ENCODE data around the gene FAM3C.

Gene FAM3C

DNA sequence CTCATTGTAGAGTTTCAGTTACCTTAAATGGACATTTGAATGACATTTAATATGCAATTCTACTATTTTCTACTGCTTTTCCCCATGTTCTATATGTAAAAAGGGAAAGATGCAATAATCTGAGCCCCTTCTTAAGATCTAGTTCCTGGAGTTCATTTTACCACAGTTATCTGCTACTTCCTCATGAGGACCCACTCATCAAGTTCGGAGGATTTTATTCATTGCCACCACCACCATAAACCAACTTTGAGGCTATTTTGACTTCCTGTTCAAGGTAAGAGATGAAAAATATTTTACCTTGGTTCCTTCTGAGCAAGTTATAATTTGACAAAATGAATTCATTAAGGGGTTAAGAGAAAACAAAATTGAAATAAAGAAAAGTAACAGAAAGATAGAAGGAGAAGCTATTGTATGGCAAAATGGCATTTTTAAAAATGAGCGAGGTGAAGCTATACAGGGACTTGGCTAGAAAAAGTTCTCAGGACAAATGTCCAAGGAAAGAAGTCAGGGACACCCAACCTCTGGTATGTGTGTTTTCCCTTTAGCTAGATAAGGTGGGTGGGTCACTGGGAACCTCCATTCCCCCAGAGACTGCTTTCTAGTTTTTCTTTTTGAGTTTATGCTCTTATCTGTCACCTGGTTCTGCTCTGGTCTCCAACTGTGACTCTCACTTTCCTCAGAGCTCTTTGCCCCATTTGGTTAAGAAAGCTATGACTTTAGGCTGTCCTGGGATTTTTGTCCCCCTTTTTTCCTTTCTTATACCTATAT is 14.9 kb upstream of the FAM3C start:
- no peak for DNase-seq

DNA sequence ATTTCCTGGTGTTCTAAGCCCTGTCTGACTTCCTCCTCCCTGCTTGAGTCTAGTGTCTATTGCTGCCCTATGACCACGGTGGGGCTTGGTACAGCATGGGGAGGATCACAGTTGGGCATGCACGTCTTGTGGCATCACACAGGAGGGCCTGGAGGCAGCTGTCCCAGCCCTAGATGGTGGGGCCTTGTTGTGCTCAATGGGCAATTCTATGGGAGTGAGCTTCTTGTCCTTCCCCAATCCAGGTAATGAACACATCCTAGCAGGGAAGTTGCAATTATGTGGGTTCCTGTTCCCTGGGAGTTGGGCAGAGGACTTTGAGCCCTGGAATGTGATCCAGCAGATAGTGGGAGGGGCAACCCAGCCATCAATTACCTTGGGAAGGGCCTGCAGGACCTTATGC is 10.8 kb upstream of the FAM3C start:
- no peak for DNase-seq

DNA sequence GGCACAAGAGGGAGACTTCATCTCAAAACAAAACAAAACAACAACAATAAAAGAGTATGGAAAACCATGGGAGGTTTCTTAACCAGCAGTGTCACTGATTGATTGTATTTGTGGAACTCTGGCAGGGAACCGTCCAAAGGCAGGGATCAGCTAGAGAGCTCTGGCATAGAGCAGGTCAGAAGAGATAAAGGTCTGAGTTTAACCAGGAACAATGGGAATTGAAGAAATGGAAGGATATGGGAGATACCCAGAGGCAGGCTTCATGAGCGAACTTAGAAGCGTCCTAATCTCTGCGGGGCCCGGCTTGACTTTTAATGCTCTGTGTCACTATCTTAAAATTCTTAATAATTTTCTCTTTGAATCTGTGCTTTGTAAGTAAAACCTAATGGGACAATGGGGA is 10.4 kb upstream of the FAM3C start:
- DNase-seq: no peak

DNA sequence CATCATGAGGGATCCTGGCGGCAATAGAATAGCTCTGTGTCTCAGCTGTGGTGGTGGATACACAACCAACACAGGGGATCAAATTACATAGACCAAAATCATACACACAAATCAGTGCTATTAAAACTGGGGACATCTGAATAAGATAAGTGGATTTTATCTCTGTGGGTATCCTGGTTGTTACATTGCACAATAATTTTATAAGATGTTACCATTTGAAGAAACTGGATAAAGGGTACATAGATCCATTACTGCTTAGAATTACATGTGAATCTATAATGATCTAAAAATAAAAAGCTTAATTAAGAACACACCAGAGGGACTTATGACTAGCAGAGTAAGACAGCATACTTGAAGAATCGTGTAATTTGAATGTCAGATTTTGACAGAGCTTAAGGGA is 8.2 kb upstream of the FAM3C start:
- no peak for DNase-seq

DNA sequence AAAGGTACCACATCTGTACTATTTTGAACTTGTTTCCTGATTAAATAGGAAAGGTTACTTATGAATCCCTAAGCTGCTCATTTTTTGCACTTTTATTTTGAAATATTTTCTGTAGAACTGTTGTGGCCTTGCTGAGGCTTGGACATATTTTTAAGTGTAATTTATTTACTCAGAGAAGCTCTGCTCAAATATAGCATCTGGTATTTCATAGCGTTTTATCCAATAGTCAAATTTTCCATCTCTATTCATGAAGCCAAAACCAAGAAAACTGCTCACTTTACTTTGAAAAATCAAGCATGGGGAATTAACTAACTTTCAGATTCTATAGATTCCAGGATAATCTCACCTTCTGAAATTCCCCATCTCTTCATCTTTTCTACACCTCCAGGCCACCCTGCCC is 6.6 kb upstream of the FAM3C start:
- DNase-seq: no peak

DNA sequence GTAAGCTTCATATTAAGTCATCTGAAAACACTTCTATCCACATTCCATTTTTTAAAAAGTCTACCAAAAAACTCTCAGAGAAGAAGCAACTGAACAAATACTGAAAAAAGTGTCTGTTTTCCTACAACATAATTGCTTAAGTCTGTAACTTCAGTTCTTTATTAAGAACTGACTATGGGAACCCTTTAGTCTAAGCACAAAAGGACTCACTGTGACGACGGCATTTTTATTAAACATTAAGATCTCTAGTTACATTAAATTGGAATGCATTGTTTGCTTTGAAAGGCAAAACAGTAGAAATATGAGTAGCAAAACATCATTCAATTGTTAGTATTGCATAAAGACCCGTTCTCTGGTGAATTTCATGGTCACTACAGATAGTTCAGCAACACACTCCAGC is 5.8 kb upstream of the FAM3C start:
- no peak for DNase-seq

DNA sequence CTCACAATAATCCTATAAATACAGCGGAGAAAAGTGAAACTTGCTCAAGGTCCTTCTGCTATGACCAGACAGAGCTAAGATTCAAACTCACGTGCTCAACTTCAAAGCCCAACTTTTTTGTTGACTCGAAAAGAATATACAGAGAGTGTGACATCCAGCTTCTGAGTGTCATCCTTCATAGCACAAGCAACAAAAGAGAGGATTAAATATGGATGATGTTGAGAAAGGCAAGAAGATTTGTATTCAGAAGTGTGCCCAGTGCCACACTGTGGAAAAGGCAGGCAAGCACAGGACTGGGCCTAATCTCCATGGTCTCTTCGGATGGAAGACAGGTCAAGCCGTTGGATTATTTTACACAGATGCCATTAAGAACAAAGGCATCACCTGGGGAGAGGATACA is 2.1 kb upstream of the FAM3C start:
- no peak for DNase-seq

DNA sequence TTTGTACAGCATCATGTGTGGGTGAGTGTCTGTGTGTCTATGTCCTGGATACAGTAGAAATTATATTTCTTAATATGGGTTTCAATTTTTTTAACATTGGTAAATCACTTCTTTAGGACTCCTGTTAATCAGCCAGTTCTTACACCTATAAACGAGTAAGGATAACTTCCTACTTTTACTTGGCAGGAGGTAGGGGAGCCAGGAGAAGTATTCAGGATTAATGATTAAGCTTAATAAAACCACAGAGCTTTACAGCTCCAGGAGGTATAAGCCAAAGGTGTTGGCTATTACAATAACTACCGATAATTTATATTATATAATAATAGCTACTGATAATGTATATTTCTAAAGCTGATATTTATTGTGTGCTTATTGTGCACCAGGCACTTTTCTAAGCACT is 1.7 kb upstream of the FAM3C start:
- no peak for DNase-seq

DNA sequence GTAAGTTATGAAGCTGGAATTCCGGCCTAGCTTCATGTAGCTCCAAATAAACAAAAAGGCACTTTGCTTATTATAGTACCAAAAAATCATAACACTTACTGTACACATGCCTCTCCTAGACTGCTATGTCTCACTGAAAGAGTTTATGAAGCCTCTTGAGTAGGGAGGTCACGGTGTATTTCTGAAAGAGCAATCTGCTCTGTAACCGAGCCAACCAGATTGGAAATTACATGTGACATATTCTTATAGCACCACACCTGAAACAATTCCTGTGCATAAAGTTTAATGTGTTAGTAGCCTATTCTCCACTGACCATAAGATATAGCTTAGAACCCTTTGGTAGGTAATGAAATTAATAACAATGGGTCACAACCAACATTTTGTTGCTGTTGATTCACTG is 1.3 kb upstream of the FAM3C start:
- no peak for DNase-seq

DNA sequence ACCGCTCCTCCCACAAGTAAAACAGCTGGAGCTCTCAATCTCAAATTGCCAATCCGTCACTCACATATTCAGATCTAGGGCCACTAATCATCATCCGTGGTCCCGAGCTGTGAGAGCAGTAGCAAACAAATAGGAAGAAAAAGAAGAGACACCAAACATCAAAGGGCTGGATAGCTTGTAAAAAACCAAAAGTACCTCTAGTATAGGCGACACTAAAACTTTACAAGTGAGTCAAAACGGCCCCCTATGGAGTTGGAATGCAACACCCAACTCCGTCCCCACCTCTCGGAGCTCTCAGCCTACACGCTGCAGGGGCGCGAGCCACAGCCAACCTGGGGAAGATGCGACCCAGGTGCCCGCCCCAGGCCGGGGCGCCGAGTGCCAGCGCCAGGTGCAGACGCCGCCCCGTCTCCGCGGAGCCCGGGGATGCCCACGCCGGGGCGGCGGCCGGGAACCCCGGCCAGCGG is 581 bp downstream of the FAM3C start:
- peak; percentile 52 for DNase-seq

DNA sequence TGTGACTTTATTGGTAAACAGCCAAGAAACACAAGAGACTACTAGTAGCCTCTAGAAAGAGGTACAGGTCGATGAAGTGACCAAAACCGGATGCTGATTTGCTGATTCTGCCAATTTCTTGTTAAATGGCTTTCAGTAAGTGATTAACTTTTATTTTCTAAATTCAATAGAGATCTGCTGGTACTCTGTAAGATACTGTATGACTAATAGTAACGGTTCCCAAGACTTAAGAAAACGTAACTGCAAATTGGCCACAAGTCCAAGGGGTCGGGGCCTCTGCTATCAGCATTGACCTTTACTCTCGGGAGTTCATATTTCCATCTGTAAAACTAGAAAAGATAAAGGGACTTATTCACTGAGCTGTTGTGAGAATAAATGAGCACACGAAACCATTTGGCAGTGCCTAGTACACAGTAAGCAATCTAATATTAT is 1.4 kb downstream of the FAM3C start:
- no peak for DNase-seq

DNA sequence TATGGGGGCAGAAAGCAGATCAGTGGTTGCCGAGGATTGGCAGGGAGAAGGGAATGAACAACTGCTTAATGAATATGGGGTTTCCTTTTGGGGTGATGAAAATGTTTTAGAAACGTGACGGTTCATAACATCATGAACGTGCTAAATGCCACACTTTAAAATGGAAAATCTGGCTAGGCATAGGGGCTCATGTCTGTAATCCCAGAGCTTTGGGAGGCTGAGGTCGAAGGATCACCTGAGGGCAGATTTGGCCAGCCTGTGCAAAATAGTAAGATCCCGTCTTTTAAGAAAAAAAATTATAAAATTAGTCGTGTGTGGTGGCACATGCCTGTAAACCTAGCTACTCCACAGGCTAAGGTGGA is 3.1 kb downstream of the FAM3C start:
- no peak for DNase-seq

DNA sequence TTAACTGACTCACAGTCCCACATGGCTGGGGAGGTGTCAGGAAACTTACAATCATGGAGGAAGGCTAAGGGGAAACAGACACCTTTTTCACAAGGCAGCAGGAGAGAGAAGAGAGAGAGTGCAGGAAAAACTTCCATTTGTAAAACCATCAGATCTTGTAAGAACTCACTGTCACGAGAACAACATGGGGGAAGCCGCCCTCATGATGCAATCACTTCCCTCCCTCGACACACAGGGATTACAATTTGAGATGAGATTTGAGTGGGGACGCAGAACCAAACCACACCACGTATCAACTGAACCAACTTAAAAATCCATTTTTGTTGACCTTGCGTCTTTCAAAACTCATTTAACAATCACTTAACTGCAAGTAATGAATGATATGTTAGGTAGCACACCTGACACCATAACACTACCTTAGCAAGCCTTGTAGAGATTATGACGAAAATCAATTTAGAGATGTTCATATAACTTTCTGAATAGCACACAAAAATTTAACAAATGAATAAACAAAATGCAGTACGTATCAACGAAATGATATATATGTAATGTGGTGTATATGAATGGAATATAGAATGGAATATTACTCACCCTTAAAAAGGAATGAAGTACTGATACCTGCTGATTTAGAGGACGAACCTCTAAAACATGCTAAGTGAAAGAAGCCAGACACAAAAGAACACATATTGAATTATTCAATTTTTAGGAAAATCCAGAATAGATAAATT is 3.7 kb downstream of the FAM3C start:
- DNase-seq: no peak

DNA sequence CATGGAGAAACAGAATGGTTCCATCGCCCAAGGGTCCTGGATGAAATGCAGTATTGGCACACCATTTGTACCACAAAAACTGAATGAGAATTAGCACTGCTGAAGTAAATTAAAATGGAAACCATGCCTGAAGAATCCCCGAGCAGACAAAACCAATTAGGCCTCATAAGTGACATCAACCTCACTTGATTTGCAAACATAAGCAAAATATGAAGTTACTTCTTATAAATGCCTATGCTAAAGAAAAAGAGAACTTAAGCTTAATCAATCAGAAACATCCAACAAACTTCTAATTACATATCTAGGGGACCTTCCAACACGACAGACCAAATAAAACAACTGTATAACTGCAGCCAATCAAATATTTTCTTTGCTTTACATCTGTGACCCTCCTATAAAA is 4.4 kb downstream of the FAM3C start:
- no peak for DNase-seq

DNA sequence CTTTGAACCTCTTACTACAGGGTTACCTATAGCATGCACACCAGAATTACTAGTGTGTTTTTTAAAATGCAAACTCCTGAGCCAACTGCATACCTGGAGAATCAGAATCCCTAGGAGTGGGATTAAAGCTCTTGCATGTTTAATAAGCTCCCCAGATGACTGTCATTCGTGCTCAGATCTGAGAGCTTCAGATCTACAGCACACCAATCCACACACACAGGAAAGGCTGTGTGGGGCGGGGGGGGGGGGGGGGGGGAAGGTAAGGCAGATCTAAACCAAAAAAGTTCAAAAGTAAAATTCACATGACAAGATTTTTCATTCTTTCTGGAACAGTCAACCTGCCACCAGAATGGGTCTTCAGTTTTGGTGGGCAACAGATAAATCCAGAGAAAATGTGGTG is 5.5 kb downstream of the FAM3C start:
- no peak for DNase-seq

DNA sequence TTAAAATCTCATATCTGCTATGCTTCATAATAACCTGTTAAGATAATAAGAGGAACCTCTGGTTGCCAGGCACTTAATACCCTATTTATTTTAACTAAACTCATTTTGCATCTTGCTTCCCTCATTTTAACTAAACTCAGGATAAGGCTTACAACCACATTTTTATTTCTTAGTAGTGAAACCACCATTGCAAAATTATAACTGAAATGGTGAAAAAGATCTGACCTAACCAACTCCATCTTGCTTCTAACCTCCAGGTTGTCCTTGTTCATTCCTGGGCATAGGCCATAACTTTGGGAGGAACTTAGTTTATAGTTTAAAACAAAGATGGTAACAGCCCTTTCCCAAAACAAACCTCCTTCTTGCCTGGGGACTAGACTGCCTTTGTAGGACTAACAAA is 6.0 kb downstream of the FAM3C start:
- DNase-seq: no peak

DNA sequence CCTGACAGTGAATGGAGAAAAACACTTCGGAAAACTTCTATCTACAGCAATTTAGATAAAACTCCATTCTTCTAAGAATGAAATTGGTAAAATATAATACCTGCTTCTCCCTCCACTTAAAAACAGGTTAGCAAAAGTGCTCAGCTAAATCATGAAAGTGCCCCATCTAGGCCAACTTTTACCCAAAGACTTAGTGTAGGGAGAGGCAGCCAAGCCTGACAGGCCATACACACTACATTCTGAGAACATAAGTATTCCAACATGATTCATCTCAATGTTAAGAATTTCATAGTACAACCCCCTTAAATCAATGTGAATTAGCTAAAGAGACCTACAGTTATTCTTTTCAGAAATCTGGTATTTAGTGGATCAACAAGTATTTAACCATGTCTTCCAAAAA is 7.2 kb downstream of the FAM3C start:
- no peak for DNase-seq

DNA sequence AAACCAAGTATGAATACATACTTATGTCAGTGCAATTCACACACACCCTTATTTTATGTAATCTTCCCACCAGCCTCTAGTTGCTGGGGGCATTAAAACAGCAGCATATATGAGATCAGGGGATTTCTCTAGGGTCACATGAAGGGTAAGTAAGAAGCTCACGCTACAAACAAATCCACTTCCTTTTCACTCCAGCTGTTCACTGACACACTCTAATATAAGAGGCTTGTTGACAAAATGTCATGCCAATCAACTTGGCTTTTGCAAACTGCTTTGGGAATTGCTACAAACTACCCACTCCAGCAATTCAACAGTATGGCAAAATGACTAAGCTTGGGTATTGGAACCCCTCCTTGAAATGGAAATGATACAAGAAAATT is 10.3 kb downstream of the FAM3C start:
- DNase-seq: peak; percentile 40

DNA sequence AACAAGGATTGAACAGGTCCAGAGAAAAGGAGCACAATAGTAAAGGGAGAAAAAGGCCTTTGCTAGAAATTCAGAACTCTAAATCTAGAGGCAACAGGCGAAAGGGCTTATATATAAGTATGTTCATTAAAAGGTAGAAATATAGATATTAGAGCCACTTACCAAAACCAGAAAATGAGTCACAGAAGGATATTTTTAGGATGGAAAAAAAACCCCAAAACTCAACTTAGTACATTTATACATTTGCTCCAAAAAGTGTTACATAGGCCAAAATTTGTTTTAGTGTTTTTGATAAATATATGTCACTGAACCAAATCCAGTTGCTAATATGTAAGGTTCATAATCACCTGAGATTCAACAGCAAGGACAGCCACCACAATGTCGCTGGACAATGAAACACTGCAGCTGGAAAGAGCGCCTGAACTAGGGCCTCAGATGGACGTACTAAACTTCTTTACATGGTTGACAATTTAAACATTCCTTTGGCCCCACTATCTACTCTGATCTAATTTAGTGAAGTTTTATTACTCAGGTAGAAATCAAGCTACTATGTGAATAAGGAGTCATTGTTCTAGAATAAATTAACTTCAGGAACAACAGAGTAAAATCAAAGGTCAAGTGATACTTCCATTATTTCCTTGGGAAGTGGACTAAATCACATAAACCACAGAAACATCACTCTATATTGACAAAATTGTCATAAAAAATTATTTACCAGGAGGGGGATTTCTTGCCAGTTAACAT is 10.9 kb downstream of the FAM3C start:
- no peak for DNase-seq

DNA sequence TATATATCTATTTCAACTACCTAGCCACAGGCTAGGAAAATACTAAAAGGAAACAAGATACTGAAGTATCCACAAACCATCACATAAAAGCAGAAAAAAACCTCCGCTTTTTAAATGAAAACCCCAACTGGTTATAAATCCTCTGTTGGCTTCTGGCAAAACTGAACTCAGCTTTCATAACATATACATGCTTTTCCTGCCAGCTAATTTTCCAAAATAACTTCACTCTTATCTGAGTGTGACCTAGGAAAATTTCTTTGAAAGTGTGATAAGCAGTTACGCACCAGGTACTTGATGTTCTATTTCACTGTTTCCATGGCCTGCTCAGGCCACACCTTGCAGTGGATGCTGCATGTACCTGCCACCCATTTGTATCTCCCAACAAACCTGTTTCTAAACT is 11.8 kb downstream of the FAM3C start:
- no peak for DNase-seq

DNA sequence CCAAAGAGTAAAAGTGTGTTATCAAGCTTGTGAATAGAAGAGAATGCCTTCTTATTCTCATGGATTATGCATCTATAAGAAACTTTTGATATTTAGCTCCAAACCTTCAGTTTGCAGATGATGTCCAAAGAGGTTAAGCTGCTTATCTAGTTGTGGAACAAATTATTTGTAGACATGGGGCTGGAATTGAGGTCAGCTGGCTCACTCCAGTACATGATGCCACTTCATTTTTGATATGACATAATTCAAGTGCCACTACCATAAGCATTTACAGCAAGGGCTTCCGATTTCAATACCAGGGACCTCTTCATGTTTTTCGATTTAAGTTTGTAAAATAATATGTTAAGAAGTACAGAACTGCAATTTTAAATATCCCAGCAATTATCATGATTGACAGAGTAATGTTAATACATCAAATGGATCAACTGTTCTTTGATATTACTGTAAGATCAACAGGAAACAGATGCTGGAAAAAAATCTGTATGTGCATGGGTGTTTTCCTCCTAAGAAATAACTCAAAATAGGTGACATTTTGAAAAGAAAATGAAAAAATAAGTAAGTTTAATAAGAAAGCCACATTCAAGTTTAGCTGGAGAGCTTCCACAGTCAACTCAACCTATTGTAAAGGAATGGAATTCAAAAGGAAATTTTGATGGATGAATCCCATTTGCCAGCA is 12.7 kb downstream of the FAM3C start:
- no peak for DNase-seq

DNA sequence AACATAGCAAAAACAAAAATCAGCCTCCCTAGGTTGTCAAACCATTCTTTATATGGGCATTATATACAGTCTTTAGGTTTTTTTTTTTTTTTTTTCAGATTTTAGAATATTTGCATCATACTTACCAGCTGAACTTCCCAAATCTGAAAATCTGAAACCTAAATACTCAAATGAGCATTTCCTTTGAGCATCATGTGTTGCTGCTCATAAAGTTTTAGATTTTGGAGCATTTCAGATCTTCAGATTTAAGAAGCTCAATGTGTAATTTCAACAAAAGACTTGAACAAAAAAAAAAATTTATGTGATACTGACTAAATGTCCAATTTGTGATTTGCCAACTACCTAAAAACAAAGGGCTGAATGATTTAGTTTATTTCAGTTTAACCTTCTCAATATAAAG is 13.6 kb downstream of the FAM3C start:
- no peak for DNase-seq

DNA sequence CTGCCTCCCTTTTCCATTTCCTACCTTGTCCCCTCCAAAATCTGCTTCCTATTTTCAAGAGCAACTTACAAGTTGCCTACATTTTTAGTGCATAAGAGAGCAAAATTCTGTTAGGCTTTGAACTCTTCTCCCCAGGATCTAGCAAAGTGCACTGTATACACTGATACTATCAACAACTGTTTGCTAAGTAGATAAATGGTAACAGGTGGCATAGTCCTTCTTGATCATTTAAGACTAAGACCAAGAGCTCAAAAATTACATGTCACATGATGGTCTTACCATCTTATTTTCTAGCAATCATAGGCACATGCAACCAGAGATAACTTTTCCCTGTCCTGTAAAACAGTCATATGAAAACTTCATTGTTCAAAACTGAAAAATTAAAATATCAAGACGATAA is 16.2 kb downstream of the FAM3C start:
- DNase-seq: no peak

DNA sequence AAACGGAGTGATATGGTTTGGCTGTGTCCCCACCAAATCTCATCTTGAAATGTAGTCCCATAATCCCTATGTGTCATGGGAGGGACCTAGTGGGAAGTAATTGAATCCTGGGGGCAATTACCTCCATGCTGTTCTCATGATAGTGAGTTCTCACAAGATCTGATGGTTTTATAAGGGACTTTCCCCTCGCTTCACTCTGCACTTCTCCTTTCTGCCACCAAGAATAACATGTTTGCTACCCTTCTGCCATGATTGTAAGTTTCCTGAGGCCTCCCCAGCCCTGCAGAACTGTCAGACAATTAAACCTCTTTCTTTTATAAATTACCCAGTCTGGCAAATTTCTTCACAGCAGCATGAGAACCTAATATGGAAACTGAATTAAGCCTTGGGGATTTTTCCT is 19.1 kb downstream of the FAM3C start:
- DNase-seq: no peak
